Measurements from ENCODE around the gene KDELR1.

The KDELR1 gene

GRCh38 chr19:48370955-48371354 lies 20.4 kb downstream of the KDELR1 start:
- no peak for DNase-seq

DNA sequence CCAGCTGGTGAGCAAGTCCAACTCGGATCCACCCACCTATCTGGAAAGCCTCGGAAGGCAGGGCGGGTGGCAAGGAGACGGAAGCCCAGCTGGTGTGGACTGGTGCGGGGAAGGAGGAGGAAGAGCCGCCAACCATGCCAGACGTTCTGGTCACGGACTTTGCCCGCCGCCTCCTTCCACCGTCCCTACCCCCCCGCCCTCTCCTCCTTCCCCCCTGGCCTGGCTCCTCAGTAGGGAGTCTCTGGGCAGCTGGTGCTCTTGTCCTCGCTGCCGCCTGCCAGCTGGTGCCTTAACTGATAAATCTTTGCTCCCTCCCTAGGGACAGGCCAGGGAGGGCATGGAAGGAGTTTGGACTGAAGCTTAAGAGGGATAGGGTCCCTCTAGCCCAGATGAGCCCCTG lies 22.4 kb downstream of the KDELR1 start:
- no peak for DNase-seq

- DNase-seq: no peak
Observed at GRCh38 chr19:48367855-48368254, 23.5 kb downstream of the KDELR1 start.

- no peak for DNase-seq
Observed at GRCh38 chr19:48365602-48366001, 25.7 kb downstream of the KDELR1 start.

DNA sequence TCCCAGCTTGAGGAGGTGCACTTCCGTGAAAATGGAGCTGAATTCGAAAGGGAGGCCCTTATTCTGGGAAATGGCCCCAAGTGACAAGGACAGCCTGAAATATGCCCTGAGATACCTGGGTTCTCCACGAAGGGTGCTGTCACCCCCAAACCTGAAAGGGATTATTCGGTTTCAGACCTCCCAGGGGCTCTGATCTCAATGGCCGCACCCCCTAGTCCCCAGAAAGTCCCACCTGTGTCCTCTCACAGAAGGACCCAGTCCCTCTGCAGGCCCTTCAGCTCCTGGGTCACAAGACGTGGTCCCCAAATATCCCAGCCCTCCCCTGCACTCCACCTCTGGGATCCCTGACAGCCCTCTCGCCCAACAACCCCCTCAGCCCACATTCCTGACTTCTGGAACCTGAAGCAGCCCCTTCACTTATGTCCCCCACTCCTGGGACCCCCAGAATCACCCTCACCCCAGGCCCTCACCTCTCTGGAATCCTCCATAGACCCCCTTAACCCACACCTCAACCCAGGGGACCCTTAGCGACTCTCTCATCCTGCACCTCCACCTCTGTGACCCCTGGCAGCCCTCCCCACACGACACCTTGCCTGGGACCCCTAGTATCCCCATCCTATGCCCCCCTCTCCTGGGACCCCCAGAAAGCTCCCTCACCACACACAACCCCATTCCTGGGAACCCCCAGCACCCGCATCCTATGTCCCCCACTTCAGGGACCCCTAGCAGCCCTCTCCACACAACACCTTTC lies 26.6 kb downstream of the KDELR1 start:
- DNase-seq: no peak

DNA sequence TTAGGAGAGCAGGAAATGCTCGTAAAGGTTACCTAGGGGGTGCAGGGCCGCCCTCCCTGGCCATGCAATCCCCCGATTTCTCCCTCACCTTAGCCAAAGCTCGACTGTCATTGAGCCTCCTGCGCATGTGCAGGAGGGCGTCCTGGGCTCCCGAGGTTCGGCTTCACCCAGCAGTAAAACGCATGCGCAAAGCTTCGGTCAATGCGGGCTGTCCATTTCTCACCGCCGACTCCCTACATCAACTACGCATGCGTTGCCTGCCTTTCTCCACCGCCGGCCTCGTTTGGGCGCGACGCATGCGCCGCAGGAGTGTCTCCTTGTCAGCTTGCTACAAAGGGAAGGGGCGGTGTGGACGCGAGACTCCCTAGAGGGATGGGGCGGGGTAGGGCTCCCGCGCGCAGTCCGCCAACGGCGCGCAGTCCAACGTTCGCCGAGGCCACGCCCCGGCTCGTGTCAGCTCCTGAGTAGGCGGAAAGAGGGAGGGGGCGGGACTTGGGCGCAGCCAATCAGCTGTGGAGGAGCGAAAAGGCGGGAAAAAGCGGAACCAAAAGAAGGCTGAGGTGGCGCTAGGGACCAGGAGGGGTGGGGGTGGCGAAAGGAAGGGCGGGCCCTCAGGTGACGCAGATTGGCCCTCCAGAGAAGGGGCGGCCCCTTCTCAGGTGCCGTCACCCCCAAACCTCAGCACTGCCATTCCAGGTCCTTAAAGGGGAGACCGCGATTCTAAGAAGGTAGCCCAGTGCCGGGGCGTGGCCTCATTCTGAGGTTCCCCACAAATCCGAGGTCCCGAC lies 27.3 kb downstream of the KDELR1 start, which contains the start of the genes SYNGR4 and TMEM143:
SYNGR4 (plus strand) TSS at position 558 of the 788 bp plus-strand sequence. CDS start 1,476 bp downstream, outside the sequence.
TMEM143 (minus strand) TSS at position 131 of the 788 bp plus-strand sequence; CDS start at position 111, 20 bp downstream.
- peak; percentile 99 for DNase-seq

DNA sequence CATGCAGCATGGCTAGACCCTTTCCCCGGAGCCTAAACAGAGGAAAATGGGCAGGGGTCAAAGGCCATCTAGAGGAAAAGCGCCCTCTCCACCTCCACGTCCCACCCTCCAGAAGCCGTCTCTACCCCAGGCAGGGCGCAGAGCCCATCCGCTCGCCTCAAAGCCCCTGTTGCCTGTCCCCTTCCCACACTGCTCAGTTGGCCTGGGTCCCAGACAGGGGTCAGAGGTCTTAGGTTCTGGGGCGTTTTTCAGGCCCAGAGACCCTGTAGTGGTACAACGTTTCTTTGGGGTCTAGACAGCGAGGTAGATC lies 27.9 kb downstream of the KDELR1 start:
- no peak for DNase-seq

- DNase-seq: peak; percentile 95 to 98
Observed at GRCh38 chr19:48362716-48363499, 28.4 kb downstream of the KDELR1 start.

GRCh38 chr19:48361912-48362311 lies 29.4 kb downstream of the KDELR1 start:
- no peak for DNase-seq

GRCh38 chr19:48359123-48359522 lies 32.2 kb downstream of the KDELR1 start:
- DNase-seq: no peak

DNA sequence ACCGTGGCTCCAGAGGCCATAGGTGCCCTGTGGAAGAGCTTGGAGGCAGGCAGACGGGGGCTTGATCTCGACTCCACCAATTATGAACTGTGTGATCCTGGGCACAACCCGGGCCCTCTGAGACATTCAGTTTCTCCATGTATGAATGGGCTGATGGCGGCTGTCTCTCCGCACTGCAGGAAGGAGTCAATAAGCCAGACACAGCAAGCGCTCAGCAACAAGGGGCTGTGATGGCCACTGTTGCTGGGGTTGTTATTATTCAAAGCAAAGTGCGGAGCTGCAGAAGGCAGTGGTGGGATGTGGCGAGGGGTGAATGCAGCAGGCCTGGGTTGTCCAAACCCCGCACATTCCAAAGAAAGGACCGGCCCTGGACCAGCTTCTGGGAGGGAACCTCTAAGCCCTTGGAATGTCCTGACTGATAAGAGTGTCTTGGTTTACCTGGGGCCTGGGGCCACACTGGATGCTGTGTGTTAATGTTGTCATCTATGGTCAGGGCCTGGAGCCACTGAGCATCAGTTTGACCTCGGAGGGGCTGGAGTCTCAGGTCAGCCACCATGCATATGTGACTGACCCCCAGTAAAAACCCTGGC lies 35.9 kb downstream of the KDELR1 start:
- no peak for DNase-seq

DNA sequence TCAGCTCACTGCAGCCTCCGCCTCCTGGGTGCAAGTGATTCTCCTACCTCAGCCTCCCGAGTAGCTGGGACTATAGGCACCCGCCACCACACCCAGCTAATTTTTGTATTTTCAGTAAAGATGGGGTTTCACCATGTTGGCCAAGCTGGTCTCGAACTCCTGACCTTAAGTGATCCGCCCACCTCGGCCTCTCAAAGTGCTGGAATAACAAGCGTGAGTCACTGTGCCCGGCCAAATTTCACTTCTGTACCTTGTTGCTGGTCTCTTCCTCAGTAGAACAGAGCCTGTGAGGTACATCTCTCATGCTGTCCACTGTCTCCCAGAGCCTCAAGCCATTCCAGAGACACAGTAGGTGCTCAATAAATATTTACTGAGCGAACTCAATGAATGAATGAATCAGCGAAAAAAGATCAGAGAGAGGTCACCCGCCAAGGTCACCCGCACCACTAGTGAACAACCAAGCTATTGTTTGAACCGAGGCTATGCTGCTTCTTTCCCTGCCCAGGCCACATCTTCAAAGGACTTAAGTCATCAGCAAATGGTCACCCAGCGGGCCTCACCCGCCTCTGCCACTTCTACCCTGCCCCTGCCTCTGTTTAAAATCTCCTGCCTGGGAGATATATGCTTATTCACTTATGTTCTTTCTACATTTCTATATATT lies 36.9 kb downstream of the KDELR1 start:
- DNase-seq: no peak

DNA sequence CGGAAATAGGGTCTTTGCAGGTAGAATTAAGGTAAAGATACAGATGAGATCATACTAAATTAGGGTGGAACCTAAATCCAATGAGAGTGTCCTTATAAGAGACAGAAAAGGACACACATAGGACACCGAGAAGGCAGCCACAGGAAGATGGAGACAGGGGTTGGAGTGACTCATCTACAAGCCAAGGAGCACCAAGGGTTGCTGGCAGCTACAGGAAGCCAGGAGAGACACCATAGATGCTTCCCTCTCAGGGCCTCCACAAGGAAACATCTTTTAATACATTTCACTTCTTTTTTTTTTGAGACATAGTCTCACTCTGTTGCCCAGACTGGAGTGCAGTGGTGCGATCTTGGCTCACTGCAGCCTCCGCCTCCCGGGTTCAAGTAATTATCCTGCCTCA lies 37.7 kb downstream of the KDELR1 start:
- no peak for DNase-seq

DNA sequence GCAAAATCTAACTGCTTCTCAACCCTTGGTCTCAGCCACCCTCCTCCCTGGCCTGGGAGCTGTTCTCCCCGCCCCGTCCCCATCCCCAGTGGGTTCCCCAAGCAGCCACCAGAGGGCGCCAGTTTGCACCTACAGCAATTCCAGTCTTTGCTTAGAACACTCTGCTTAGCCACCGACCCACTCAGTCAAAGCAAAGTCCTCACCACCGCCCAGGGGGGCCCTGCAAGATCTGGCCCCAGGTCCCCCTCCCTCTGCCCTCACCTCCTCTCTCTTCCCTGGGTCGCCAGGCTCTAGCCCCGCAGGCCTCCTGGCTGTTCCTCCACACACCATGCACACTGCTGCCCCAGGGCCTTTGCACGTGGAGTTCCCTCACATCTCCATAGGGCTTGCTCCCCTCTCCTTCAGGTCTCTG lies 40.0 kb downstream of the KDELR1 start:
- peak; percentile 22 to 31 for DNase-seq

DNA sequence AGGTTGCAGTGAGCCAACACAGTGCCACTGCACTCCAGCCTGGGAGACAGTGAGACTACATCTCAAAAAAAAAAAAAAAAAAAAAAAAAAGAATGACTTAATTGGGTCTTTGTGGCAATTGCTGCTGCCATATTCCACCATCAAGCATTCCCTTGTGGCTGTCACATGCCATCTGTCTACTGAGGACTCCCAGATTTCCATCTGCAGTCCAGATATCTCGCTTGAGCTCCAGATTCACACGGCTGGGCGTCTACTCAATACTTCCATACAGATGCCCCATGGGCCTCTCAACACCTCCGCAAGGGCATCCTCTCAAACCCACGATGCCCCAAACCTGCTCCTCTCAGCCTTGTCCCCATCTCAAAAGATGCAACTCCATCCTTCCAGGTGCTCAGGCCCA lies 40.5 kb downstream of the KDELR1 start:
- DNase-seq: no peak

- no peak for DNase-seq
Observed at GRCh38 chr19:48348737-48349136, 42.6 kb downstream of the KDELR1 start.

GRCh38 chr19:48348045-48348444 lies 43.3 kb downstream of the KDELR1 start:
- DNase-seq: no peak

GRCh38 chr19:48346191-48346590 lies 45.2 kb downstream of the KDELR1 start:
- no peak for DNase-seq

- DNase-seq: peak in 1 of 2 experiments; percentile 4
Observed at GRCh38 chr19:48344892-48345291, 46.5 kb downstream of the KDELR1 start.

GRCh38 chr19:48342841-48343540 lies 48.4 kb downstream of the KDELR1 start:
- no peak for DNase-seq

GRCh38 chr19:48342414-48342738 lies 49.0 kb downstream of the KDELR1 start:
- DNase-seq: no peak

Data from SHP77 (cell line).